Left ventricle myocardium inferior (tissue), 1 donor: ENCODE results near the gene ZNF654. TPM values are rescaled to one million over a fixed set of nuclear protein-coding genes. Genes with fewer than 3 reads are reported as not detected.
A peak's percentile ranks its signal among the peaks of the same experiment; 100 is the strongest.

Experiments
- DNase-seq: peaks from one replicate; pipeline ENCODE4 v3.0.0-alpha.2; 2020
- H3K27ac ChIP-seq: fragments of 200-600 bp; replicated peaks from 2 replicates; pipeline ENCODE4 v1.8.0; 2021
- H3K27me3 ChIP-seq: fragments of 200-600 bp; 2 replicates; pipeline ENCODE4 v1.8.0; 2021; ENCODE audit warnings: low read depth
- H3K36me3 ChIP-seq: fragments of 200-600 bp; 2 replicates; pipeline ENCODE4 v1.8.0; 2021
- H3K4me1 ChIP-seq: fragments of 200-600 bp; 2 replicates; pipeline ENCODE4 v1.8.0; 2021
- H3K4me3 ChIP-seq: fragments of 200-600 bp; 2 replicates; pipeline ENCODE4 v1.8.0; 2021; ENCODE audit warnings: mild to moderate bottlenecking, moderate library complexity
- H3K9me3 ChIP-seq: fragments of 200-600 bp; replicated peaks from 2 replicates; pipeline ENCODE4 v1.8.0; 2021
- CTCF ChIP-seq: fragments of 200-600 bp; IDR thresholded peaks from 2 replicates; pipeline ENCODE4 v1.8.0; 2021; ENCODE audit warnings: antibody characterized with exemption, mild to moderate bottlenecking, borderline replicate concordance
- intact Hi-C: fragments of 100-400 bp; cut with micrococcal nuclease; formaldehyde crosslinking; loops from one replicate; pipeline ENCODE4 v1.11.0; 2022
- total RNA-seq: library from RNA; stranded (reverse); fragmentation: NEBNext Ultra II Directional; extraction: Animal tissue kit (Norgen Biotek cat#: 25700); gene quantifications from one replicate; pipeline ENCODE4 v1.2.1, GENCODE V29; 2021
- donor health status: DM: no; HTN: yes; CAD: no; lungs with severe emphysema.

The ZNF654 gene
- total RNA-seq, 1 donor from 2014 or later: 9.9 TPM

GRCh38 chr3:88061746-88062145 is 2.7 kb downstream of the ZNF654 start:
- no peak for TF ChIP-seq CTCF
- H3K27ac ChIP-seq: no peak overlapping the region
- H3K36me3 ChIP-seq: peaks cover 3% of the 10 kb centered on the region
- H3K27me3 ChIP-seq: no peaks in the 10 kb centered on the region
- no peaks in the 10 kb centered on the region for H3K9me3 ChIP-seq
- H3K4me1 ChIP-seq: peaks cover 87% of the 10 kb centered on the region
- no peak for DNase-seq
- intact Hi-C loops: loop anchor here (10.0 kb wide), 1 partner anchor 53 kb away; no protein-coding TSS in a partner anchor
- H3K4me3 ChIP-seq: peak overlapping the region; percentile 93

DNA sequence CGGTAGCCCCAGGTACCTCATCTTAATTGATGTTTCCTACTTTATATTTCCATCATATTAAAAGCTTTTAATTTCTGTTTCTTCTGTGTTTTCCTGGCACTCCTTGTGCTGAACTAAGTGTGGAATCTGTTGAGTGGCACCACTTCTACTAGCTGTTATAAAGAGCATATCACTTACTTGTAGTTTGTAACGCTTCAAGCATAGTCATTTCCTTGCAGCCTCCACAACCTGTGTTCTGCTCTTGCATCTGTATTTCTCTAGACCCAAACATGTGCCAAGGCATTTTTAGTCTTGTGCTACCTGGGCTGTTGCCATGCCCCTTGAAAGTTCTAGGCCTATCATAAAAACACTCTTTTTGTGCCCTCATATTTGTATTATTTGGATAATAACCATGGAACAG is 16.0 kb downstream of the ZNF654 start:
- Histone ChIP-seq H3K9me3 (peaks cover 6% of the 10 kb centered on the region), H3K27ac (peak overlapping the region; percentile 40), H3K4me1 (peaks cover 41% of the 10 kb centered on the region), H3K36me3 (no peaks in the 10 kb centered on the region), H3K27me3 (no peaks in the 10 kb centered on the region), H3K4me3 (no peak overlapping the region)
- intact Hi-C loops: no loop called here
- TF ChIP-seq CTCF: no peak
- no peak for DNase-seq

- H3K36me3 ChIP-seq: no peaks in the 10 kb centered on the region
- DNase-seq: no peak
- peaks cover 41% of the 10 kb centered on the region for H3K4me1 ChIP-seq
- peak overlapping the region; percentile 40 for H3K27ac ChIP-seq
- peaks cover 6% of the 10 kb centered on the region for H3K9me3 ChIP-seq
- intact Hi-C loops: no loop called here
- TF ChIP-seq CTCF: no peak
- no peaks in the 10 kb centered on the region for H3K27me3 ChIP-seq
- no peak overlapping the region for H3K4me3 ChIP-seq
Measured at GRCh38 chr3:88075497-88075896, 16.4 kb downstream of the ZNF654 start.

DNA sequence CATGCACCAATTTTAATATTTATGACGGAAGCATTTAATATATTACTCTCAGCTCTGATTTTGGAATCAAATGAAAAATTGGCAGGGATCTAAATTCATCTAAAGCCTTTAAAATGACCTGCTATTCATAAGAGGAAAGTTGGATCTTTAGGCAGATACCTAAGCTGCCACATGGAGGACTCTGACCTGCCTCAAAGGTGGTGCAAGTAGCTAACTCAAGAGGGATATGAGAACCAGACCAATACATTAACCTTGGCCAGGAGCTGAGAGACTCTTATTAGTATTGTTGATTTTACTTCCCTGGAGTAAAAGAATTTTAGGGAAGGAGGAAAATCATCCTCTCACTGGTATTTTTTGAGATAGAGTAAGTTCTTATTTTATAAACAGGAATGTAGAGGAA is 17.7 kb downstream of the ZNF654 start:
- no peak overlapping the region for H3K27ac ChIP-seq
- no peaks in the 10 kb centered on the region for H3K27me3 ChIP-seq
- H3K36me3 ChIP-seq: no peaks in the 10 kb centered on the region
- no peak overlapping the region for H3K4me3 ChIP-seq
- DNase-seq: no peak
- peaks cover 41% of the 10 kb centered on the region for H3K4me1 ChIP-seq
- TF ChIP-seq CTCF: no peak
- intact Hi-C loops: no loop called here
- H3K9me3 ChIP-seq: peaks cover 9% of the 10 kb centered on the region

DNA sequence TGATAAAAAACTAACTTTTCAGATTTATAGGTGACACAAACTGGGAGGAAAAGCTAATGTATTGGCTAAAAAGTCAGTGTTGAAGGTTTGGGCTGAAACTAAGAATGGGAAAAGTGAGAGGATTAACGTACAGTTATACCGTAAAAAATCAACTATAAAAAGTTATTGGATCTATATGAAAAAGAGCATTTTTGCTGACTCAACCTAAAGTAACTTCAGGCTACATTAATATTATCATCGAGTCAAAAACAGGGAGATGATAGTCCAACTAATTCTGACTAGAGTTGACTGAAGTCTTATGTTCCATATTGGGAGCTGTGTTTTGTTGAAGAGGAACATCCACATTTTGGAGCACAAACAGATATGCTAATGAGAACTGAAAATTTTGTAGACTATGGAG is 19.9 kb downstream of the ZNF654 start:
- TF ChIP-seq CTCF: no peak
- no peak for DNase-seq

DNA sequence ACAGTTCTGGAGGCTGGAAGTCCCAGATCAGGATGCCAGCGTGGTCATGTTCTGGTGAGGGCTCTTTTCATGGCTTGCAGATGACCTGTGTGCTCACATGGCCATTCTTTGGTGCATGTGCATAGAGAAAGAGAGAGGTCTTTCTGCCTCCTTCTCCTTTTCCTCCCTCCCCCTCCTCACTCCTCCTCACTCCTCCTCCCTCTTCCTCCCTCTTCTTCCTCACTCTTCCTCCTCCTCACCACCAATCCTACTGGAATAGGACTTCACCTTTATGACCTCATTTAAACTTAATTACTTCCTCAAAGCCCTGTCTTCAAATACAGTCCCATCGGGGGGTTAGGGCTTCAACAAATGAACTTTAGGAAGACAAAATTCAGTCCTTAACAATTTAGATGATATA is 23.8 kb downstream of the ZNF654 start:
- Histone ChIP-seq H3K27me3 (no peaks in the 10 kb centered on the region), H3K36me3 (peaks cover 17% of the 10 kb centered on the region), H3K27ac (no peak overlapping the region), H3K9me3 (peaks cover 9% of the 10 kb centered on the region), H3K4me3 (no peak overlapping the region), H3K4me1 (peaks cover 28% of the 10 kb centered on the region)
- intact Hi-C loops: no loop called here
- DNase-seq: no peak
- TF ChIP-seq CTCF: no peak

More for the DNA sequence above, 19.9 kb downstream of the ZNF654 start:
- no peaks in the 10 kb centered on the region for H3K27me3 ChIP-seq
- no peak overlapping the region for H3K4me3 ChIP-seq
- H3K27ac ChIP-seq: no peak overlapping the region
- peaks cover 9% of the 10 kb centered on the region for H3K9me3 ChIP-seq
- H3K4me1 ChIP-seq: peaks cover 44% of the 10 kb centered on the region
- intact Hi-C loops: no loop called here
- H3K36me3 ChIP-seq: no peaks in the 10 kb centered on the region
